A172 (cell line): Measurements from ENCODE around the gene DENND4B. TPM values are rescaled to one million over a fixed set of nuclear protein-coding genes. Genes with fewer than 3 reads are reported as not detected.
"Not testable (repeated sequence)": the region's sequence is repeated elsewhere in the genome, so short reads cannot be mapped to it uniquely, and the experiment has no call there.

Experiments
- DNase-seq: peaks from one replicate; pipeline ENCODE4 v3.0.0-alpha.2; 2015; ENCODE audit warnings: low spot score
- total RNA-seq: library from RNA; depleted of rRNA; stranded (reverse); fragments of >200 nt; shearing (Covaris generic); gene quantifications from 2 replicates; pipeline ENCODE4 v1.2.3, GENCODE V29; 2014; rRNA removed

The DENND4B gene
- total RNA-seq, result 10.9 and 11.2 TPM in 2 replicates

- DNase-seq, result peak; percentile 70
Measured at GRCh38 chr1:153946622-153947241, at the start of gene DENND4B. DENND4B (minus strand) TSS chr1:153946718; CDS start chr1:153944374, 2,344 bp downstream.

- no peak for DNase-seq
Measured at GRCh38 chr1:153995640-153996039, 49.1 kb upstream of the DENND4B start.

GRCh38 chr1:153995202-153995601 lies 48.7 kb upstream of the DENND4B start:
- no peak for DNase-seq

- no peak for DNase-seq
Measured at GRCh38 chr1:153991806-153992205, 45.3 kb upstream of the DENND4B start.

GRCh38 chr1:153991151-153991630 lies 44.7 kb upstream of the DENND4B start:
- no peak for DNase-seq

- peak; percentile 99 for DNase-seq
Measured at GRCh38 chr1:153990468-153991150, 44.1 kb upstream of the DENND4B start, which contains the start of gene RPS27. RPS27 (plus strand) TSS chr1:153990762; CDS start chr1:153990797, 35 bp downstream.

GRCh38 chr1:153987621-153988020 lies 41.1 kb upstream of the DENND4B start:
- DNase-seq, result no peak

GRCh38 chr1:153985941-153986761 lies 39.6 kb upstream of the DENND4B start, which contains the start of gene RAB13:
RAB13 (minus strand) TSS chr1:153986339; CDS start chr1:153986236, 103 bp downstream.
- DNase-seq, result peak; percentile 87

GRCh38 chr1:153985341-153985912 lies 38.9 kb upstream of the DENND4B start:
- DNase-seq, result peak; percentile 78

GRCh38 chr1:153984123-153984894 lies 37.8 kb upstream of the DENND4B start:
- no peak for DNase-seq

- DNase-seq, result not testable (repeated sequence)
Measured at GRCh38 chr1:153981735-153982134, 35.2 kb upstream of the DENND4B start.

- not testable (repeated sequence) for DNase-seq
Measured at GRCh38 chr1:153979091-153979490, 32.6 kb upstream of the DENND4B start.

- DNase-seq, result no peak
Measured at GRCh38 chr1:153978274-153978909, 31.9 kb upstream of the DENND4B start.

- peak; percentile 79 for DNase-seq
Measured at GRCh38 chr1:153977250-153978240, 31.0 kb upstream of the DENND4B start, which contains the start of gene JTB. JTB (minus strand) TSS chr1:153977674; CDS start chr1:153977252, 422 bp downstream.

- no peak for DNase-seq
Measured at GRCh38 chr1:153976819-153977249, 30.3 kb upstream of the DENND4B start.

GRCh38 chr1:153973525-153973924 lies 27.0 kb upstream of the DENND4B start:
- DNase-seq, result no peak

- no peak for DNase-seq
Measured at GRCh38 chr1:153973071-153973470, 26.6 kb upstream of the DENND4B start.

GRCh38 chr1:153970346-153970745 lies 23.8 kb upstream of the DENND4B start:
- DNase-seq, result no peak

- no peak for DNase-seq
Measured at GRCh38 chr1:153968972-153969371, 22.5 kb upstream of the DENND4B start.
